ENCODE results near the gene CDK4. TPM values are rescaled to one million over a fixed set of nuclear protein-coding genes. Genes with fewer than 3 reads are reported as not detected.

Gene CDK4
- polyA plus RNA-seq (ENCODE audit: insufficient read depth in 1 of 5, insufficient read length in 5 of 5, low replicate concordance in 1 of 5), result 100 to 1,000 TPM; 221 to 296 (median 246) TPM
- long read RNA-seq, donor 1, transcript CDK4-201 (8 exons, 2,076 nt), result major isoform, 109 of 142 reads
- long read RNA-seq, donor 1, partial matches to known transcripts, result 13 of 142 reads
- long read RNA-seq, donor 1, other reads (novel, unspliced or antisense), result 15 of 142 reads
- long read RNA-seq, donor 2, transcript CDK4-201 (8 exons, 2,076 nt), result major isoform, 74 of 91 reads
- long read RNA-seq, donor 2, partial matches to known transcripts, result 5 of 91 reads
- long read RNA-seq, donor 2, other reads (novel, unspliced or antisense), result 8 of 91 reads
- long read RNA-seq, donor 3, transcript CDK4-213 (3 exons, 685 nt), result minor isoform, 7 of 120 reads
- long read RNA-seq, donor 3, transcript CDK4-201 (8 exons, 2,076 nt), result major isoform, 86 of 120 reads
- long read RNA-seq, donor 3, partial matches to known transcripts, result 10 of 120 reads
- long read RNA-seq, donor 3, other reads (novel, unspliced or antisense), result 16 of 120 reads
- long read RNA-seq, donor 4, transcript CDK4-201 (8 exons, 2,076 nt), result major isoform, 38 of 86 reads
- long read RNA-seq, donor 4, partial matches to known transcripts, result 41 of 86 reads
- long read RNA-seq, donor 4, other reads (novel, unspliced or antisense), result 6 of 86 reads
- long read RNA-seq, donor 5, transcript CDK4-201 (8 exons, 2,076 nt), result major isoform, 114 of 169 reads
- long read RNA-seq, donor 5, transcript CDK4-213 (3 exons, 685 nt), result minor isoform, 5 of 169 reads
- long read RNA-seq, donor 5, partial matches to known transcripts, result 16 of 169 reads
- long read RNA-seq, donor 5, other reads (novel, unspliced or antisense), result 33 of 169 reads
- long read RNA-seq, donor 6, transcript CDK4-201 (8 exons, 2,076 nt), result major isoform, 93 of 155 reads
- long read RNA-seq, donor 6, partial matches to known transcripts, result 43 of 155 reads
- long read RNA-seq, donor 6, other reads (novel, unspliced or antisense), result 15 of 155 reads
- long read RNA-seq, donor 7, transcript CDK4-213 (3 exons, 685 nt), result minor isoform, 7 of 94 reads
- long read RNA-seq, donor 7, transcript CDK4-201 (8 exons, 2,076 nt), result major isoform, 75 of 94 reads
- long read RNA-seq, donor 7, partial matches to known transcripts, result 0 of 94 reads
- long read RNA-seq, donor 7, other reads (novel, unspliced or antisense), result 11 of 94 reads
- long read RNA-seq, donor 8, transcript CDK4-201 (8 exons, 2,076 nt), result major isoform, 36 of 37 reads
- long read RNA-seq, donor 8, partial matches to known transcripts, result 0 of 37 reads
- long read RNA-seq, donor 8, other reads (novel, unspliced or antisense), result 0 of 37 reads

DNA sequence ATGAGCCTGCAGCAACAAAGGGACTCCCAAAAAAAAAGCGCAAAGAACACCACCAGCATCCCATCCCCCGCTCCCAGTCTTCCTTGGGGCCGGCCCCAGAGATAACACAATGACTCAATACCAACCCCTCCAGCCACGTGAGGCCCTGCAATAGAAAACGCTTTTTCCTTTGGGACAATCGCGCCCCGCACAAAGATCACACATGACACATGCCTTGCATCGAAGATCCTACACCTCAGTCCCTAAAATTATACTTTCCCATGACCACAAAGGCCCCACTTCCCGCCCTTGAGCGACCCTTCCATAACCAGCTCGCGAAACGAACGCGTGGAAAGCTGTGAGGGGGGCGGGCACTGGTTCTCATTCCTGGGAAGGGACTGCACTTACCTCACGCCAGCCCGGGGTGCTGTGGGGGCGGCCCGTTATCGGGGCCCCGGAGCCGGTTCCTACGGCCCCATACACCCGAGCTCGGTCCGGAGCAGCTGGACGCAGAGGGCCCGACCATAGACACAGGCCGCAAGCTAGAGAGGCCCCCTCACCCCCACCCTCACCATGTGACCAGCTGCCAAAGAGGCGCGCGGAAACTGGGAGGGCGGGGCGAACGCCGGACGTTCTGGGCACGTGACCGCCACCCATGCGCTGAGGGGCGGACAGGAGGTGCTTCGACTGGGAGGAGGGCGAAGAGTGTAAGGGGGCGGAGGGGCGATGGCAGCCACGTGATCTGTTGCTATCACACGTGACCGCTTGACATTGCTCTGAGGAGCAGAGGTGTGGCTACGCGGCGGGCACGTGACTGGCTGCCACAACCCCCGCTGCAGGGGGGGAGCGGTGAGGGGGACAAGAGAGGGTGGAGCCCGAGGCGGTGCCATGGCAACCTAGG is at the start of gene CDK4:
CDK4 (minus strand) TSS at position 523 of the 880 bp plus-strand sequence. CDS start 593 bp downstream, outside the sequence.
- DNase-seq, result peak; percentile 99

DNA sequence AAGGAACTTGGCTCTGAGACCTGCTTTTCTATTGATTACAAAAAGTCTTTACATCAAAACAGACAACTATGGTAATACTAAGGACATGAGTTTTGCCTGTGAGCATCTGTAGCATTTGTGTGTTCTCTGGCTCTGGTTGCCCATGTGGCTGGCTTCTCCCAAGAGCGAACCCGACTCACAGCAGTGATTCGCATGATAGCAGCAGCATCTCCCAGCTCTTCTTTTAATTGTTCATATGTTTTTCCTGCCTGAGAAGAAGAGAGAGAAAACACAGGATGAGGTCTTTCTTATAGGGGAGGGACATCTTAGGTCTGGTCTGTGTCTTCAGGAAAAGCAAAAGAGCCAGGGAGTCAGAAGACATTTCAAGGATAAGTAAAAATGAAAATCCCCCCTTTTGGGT is 48.9 kb upstream of the CDK4 start:
- DNase-seq, result no peak

DNA sequence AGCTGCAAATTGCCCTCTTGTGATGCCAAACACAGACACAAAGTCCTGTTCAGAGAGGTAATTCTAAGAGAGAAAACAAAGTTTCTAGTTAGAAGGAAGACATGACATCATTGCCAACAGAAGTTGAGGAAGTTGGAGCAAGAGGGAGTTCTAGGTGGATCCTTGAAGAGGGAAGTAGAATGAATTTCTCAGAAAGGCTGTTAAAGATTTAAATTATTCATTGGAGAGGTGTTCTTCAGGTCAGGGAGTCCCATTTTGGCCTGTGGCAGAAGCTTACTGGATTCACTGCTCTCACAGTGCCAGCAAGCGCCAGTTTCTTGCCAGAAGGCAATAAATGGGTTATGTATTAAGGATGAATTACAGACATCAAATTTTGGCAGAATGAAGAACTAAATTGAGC is 45.8 kb upstream of the CDK4 start:
- no peak for DNase-seq

DNA sequence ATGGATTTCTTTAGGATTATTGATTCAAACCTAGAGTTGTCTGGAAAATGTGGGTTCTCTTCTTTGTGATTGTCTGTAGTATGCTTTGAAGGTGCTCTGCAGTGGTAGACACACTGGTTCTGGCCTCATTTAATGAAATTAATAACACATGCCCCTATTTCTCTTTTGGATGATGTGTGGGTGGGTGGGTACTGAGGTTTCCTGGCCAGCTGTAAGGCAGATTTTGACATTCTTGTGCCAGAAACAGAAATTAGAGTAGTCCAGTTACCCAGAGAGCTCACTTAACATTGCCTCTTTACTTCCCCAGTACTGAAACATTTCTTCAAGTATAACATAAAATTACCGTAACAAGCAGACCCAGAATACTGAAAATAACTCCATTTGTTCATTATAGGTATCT is 44.9 kb upstream of the CDK4 start:
- no peak for DNase-seq

DNA sequence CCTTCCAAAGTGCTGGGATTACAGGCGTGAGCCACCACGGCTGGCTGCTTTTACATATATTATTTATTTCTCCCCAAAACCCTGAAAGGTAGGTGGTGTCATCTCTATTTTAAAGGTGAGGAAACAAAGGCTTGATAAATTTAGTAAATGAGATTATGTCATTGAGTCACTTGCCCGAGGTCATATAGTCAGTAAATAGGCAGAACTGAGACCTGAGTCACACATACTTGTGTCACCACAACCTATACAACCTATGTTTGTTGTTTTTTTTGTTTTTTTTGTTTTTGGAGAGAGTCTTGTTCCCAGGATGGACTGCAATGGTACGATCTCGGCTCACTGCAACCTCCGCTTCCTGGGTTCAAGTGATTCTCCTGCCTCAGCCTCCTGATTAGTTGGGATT is 43.2 kb upstream of the CDK4 start:
- no peak for DNase-seq

DNA sequence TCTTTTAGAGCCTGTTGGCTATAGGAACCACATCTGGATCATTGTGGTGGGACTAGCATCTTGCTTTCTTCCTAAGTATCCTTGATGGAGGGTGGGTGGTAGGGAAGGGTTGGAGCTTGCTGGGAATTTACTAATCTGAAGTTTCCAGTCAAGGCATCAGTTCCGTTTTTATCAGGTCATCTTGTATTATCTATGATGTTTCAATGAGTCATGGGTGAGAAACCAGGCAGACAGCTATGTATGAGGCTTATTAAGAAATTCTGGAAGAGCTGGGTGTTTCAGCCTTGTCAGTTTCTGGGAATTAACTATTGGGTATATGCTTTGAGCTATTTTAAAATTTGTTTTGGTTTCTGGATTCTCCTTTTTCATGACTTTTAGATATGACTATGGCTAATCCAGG is 41.8 kb upstream of the CDK4 start:
- no peak for DNase-seq

DNA sequence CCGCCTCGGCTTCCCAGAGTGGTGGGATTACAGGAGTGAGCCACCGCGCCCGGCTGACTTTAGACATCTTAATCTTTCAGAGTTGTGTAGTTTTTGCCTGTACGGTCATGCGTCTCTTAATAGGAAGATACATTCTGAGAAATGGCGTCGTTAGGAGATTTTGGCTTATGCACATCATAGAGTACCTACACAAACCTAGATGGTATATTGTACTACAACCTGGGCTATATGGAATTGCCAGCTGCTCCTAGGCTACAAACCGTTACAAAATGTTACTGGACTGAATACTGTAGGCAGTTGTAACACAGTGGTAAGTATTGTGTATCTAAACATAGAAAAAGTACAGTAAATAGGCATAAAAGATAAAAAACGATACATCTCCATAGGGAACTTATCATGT is 31.8 kb upstream of the CDK4 start:
- no peak for DNase-seq

DNA sequence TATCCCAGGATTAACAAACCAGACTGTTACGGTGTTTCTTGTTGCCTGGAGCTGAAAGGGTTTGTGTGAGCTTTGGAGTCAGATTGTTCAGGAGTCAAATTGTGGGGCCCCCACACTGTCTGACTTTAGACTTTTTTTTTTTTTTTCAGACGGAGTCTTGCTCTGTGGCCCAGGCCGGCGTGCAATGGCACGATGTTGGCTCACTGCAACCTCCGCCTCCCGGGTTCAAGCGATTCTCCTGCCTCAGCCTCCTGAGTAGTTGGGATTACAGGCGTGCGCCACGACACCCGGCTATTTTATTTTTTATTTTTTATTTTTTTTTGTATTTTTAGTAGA is 31.3 kb upstream of the CDK4 start:
- DNase-seq, result no peak

DNA sequence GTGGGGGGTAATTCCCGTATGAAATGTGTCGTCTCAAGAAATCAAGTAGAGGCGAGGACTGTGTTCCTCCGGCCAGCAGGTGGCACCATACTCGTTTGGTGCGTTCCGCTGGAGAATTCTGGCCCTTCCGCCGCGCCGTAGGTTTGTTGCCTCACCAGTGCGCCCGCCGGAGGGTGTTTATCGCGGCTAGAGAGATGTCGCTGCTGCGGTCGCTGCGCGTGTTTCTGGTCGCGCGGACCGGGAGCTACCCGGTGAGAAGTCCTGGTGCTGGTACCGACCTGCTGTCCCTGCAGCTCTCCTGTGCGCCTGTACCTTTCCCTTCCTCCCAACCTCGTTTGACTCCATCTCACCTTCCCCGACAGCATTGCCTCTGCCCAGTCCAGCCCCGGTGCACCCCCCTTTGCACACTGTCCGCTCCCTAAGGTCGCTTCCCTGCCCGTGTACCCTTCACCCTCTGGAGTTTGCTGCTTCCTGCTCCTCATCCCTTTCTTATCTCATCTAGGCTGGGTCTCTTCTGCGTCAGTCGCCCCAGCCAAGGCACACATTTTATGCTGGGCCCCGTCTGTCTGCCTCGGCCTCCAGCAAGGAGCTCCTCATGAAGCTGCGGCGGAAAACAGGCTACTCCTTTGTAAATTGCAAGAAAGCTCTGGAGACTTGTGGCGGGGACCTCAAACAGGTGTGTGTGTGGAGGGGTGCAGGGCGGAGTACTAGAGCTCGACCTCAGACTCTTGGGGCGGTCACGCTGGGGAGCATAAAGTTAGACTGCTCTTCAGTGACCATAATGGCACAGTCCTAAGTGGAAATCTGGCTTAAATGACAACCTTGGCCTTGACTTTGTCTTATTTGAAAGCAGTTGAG is 30.7 kb upstream of the CDK4 start, which contains the start of gene TSFM:
TSFM (plus strand) TSS at position 180 of the 858 bp plus-strand sequence; CDS start at position 195, 15 bp downstream.
- peak; percentile 89 to 92 for DNase-seq

DNA sequence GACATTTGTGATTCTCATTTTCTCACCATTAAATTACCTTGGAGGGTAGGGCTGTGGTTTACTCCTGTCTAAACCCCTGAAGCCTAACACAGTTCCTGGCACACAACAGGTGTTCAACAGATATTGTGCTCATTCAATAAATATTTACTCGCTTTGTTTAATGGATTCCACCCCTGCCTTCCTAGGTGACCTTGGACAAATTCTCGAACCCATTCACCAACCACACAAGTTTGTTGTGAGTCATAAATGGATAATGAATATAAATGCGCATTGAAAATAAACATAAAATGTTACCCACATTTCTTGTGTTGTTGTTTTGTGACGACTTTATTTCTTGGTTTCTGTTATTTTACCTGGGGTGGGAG is 30.1 kb upstream of the CDK4 start:
- no peak for DNase-seq

DNA sequence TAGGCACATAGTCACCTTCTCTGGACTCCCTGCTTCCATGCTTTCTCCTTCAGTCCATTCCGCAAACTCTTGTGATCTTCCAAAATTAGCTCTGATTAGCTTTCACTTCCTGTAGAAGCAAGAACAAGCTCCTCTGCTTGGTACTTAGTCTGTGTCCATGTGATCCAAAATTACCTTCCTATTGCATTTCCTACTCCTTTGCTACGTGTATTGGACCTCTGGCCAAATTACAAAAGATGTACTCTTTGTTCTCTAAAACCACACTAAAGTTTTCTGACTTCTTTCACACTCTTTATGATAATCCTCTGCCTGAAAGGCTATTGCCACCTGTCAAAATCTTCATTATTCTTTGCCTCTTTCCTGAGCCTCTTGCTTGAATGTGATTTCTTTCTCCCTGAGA is 29.7 kb upstream of the CDK4 start:
- no peak for DNase-seq

DNA sequence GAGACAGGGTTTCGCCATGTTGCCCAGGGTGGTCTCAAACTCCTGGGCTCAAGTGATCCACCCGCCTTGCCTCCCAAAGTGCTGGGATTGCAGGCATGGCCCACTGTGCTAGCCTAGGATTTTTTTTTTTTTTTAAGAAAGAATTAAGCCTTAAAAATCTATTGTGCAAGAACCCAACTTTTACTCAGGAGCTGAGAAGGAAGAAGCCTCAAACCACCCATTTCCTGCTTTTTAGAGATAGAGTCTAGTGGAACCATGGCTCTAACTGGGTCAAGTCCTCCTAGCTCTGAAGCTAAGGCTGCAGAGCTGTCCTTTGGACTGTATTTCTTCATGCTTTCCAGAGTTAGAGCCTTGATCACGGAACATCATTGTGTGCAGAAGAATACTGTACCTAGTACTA is 29.1 kb upstream of the CDK4 start:
- no peak for DNase-seq

DNA sequence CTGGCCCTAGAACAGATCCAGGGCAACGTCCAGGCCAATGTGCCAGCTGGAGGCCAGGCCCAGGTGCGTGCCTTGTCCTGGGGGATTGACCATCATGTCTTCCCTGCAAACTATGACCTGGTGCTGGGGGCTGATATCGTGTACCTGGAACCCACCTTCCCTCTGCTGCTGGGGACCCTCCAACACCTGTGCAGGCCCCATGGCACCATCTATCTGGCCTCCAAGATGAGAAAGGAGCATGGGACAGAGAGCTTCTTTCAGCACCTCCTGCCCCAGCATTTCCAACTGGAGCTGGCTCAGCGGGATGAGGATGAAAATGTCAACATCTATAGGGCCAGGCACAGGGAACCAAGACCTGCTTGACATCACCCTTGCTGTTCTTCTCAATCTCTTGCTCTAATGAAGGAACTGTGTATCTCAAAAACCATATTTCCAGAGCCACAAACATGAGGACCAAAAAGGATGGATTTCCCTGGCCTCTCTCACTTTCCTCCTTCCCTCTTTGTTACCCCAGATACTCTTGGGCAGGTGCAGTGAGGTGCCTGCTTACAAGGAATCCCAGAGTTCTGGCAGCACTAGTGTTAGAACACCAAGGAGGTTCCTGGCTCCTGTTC is 28.3 kb upstream of the CDK4 start:
- no peak for DNase-seq

DNA sequence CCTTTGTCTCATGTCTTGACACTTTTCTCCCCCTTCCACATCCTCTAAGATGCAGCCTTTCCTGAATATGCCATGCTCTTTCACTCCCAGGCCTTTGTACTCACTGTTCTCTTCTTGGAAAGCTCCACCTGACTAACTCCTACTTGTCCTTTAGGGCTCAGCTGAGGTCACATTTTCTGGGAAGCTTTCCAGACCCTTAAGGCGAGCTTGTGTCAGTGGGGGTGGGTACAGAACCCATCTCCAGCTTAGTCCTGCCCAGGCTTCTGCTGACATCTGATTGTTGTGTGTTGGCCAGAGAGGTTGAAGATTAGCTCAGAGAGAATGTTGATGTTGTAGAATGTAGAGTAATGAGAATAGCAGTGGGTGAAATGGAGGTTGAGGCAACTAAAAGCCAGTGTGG is 27.6 kb upstream of the CDK4 start:
- no peak for DNase-seq

DNA sequence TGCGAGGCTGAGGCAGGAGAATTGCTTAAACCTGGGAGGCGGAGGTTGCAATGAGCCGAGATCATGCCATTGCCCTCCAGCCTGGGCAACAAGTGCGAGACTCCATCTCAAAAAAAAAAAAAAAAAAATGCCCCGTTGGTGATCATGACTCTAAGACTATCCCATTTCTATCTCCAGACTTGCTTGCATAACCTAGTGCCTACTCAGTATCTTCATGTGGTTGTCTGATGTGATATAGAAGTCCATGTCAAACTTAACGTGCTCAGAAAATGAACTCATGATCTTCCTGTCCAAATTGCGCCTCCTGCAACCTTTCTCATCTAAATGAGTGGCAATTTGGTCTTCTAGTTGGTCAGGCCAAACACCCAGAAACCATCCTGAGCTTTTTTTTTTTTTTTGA is 25.8 kb upstream of the CDK4 start:
- no peak for DNase-seq

DNA sequence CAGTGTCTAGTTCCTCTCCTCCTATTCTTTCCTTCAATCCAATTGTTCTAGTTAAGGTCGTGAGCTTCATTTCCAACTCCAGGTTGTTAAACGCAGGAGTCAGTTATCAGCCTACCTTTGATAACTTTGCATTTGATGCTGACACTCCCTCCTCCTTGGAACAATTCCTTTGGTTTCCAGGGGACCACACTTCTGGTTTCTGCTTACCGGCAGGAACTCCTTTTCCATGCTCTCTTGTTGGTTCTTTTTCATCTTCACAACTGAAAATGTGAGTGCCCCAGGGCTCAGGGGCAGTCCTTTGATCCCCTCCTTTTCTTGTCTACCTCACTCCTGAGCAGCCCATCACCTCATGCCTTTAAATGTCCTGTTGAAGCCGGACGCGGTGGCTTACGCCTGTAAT is 25.3 kb upstream of the CDK4 start:
- no peak for DNase-seq

DNA sequence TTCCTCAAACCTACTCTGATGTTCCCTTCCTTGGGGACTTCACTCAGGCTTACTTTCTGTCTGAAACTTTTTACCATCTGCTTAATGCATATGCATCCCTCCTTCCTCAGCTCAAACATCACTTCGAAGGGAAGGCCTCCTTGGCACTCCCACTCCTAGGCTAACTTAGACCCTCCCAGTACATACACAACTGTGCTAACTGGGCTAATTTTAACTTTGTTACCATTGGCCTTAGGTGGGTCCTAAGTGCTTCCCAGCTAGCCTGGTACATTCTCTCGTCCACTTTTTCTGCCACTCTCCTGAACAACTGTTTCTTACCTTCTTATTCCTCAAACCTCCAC is 24.1 kb upstream of the CDK4 start:
- no peak for DNase-seq

DNA sequence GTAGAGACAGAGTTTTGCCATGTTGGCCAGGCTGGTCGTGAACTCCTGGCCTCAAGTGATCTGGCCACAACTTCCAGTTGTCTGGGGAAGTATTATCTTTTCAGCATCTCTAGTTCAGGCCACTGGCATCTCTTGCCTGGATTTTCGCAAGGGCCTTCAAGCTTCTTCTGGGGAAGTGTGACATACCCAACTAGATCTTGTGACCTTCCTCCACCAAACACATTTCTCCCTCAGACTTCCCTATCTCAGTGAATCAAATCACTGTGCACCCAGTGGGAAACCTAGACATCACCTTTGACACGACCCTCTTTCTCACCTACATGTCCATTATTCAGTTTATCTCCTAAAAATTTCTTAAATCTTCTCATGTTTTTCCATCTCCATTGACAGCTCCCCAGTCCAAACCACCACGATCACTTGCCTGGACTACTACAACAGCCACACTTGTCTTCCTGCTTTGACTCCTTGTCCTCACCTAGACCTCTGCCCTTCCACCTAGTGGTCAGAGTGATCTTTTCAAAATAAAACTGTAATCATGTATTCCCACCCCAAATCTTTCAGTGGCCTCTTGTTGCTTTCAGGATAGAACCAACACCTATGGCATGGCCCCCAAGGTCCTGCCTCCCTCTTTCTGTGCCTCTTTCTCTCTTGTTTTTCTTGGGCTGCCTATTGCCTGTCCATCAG is 23.6 kb upstream of the CDK4 start:
- DNase-seq, result no peak

DNA sequence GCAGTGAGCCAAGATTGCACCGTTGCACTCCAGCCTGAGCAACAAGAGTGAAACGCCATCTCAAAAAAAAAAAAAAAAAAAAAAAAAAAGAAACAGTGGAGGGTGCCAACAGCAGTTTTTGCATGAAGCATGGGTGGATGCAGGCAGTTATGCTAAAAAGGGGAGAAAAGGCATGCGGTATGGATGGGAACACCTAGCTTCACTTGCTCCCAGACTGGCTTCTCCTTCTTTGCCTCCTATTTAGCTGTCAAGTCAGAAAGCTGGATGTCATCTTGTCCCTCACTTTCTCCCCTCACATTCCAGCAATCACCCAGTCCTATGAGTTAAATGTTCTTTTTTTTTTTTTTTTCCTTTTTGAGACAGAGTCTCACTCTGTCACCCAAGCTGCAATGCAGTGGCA is 22.9 kb upstream of the CDK4 start:
- DNase-seq, result no peak

Data from right lung (tissue), 10 donors.